ENCODE data around the gene SLC12A8. TPM values are rescaled to one million over a fixed set of nuclear protein-coding genes. Genes with fewer than 3 reads are reported as not detected.

Gene SLC12A8
- total and polyA plus RNA-seq, 5 donors from 2014 or later: not detected

DNA sequence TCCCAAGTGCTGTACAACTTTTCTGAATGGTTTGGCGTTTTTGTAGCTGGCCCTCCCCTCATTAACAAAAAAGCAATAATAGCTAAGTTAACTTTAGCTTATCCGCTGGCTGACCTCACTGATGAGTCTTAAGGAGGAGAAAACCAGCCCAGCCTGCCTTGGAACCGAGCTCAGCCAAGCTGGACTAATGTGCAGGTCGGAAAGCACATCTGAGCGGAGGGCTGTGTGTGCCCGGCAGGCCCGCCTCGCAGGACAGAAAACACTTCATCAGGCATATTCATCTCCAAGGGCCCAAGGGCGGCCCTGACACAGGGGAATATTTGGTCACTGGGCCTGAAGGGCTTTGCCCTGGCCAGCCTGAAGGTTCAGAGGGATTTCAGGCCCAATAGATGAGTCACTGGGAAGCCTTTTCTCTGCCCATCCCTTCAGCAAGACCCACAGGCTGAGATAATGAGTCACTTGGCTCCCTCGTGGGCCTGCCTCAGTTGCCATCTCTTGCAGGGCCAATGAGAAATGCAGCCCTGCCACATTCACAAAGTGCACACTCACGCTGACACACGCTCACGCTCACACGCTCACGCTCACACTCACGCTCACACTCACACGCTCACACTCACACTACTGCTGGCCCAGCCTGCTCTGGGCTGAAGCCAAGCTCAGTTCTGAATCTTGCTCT is 75.1 kb downstream of the SLC12A8 start:
- H3K4me3 ChIP-seq (ENCODE audit: low read depth, low read length): no peak overlapping the region
- H3K4me1 Mint-ChIP-seq: peaks cover under 1 to 36% (median 10%) of the 10 kb centered on the region in 4 donors
- peaks cover 16% of the 10 kb centered on the region for H3K4me1 ChIP-seq (ENCODE audit: control insufficient read depth, insufficient read depth, low read length, poor library complexity, severe bottlenecking)
- H3K36me3 Mint-ChIP-seq: no peaks in the 10 kb centered on the region
- H3K4me3 Mint-ChIP-seq: no peak overlapping the region
- no peaks in the 10 kb centered on the region for H3K27me3 ChIP-seq (ENCODE audit: control insufficient read depth, insufficient read depth, low read length)
- H3K27me3 Mint-ChIP-seq: peaks cover 15% of the 10 kb centered on the region
- no peaks in the 10 kb centered on the region for H3K9me3 Mint-ChIP-seq
- H3K36me3 ChIP-seq (ENCODE audit: control insufficient read depth, insufficient read depth, low read length): no peaks in the 10 kb centered on the region
- DNase-seq (no peak), ATAC-seq (ENCODE audit: low read depth in 2 of 2) (no peak)
- no peak overlapping the region for H3K27ac ChIP-seq (ENCODE audit: insufficient read depth, low read length, poor library complexity, severe bottlenecking)
- H3K9me3 ChIP-seq (ENCODE audit: control insufficient read depth in 2 of 2, low read length in 2 of 2): no peaks in the 10 kb centered on the region
- peak overlapping the region in 2 of 3 donors; percentile 7 to 12 for H3K27ac Mint-ChIP-seq

DNA sequence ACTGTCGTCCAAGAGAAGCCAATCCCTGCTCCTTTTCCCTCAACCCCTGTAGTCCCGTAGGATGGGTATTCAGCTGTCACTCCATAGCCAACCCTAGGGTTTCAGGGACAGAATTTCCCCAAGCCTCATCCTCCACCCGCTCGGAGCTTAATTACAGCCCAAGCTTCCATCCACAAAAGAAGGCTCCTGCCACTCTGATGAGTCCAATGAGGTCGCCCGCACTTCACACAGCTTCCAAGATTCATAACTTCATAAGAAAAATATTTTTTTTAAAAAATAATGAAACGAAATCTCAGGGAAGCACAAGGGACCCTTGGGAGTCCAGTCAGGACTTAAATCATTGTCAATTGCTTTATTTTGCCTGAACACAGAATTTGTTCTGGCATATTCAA is 75.6 kb downstream of the SLC12A8 start:
- Mint-ChIP-seq H3K9me3 (no peaks in the 10 kb centered on the region), H3K27ac (peak overlapping the region in 1 of 3 donors; percentile 6), H3K4me1 (peaks cover 0 to 34% (median 7%) of the 10 kb centered on the region in 4 donors), H3K27me3 (peaks cover 13% of the 10 kb centered on the region), H3K36me3 (no peaks in the 10 kb centered on the region), H3K4me3 (no peak overlapping the region)
- H3K27me3 ChIP-seq (ENCODE audit: control insufficient read depth, insufficient read depth, low read length): no peaks in the 10 kb centered on the region
- no peak for ATAC-seq (ENCODE audit: low read depth in 2 of 2)
- no peak for DNase-seq
- no peaks in the 10 kb centered on the region for H3K36me3 ChIP-seq (ENCODE audit: control insufficient read depth, insufficient read depth, low read length)
- no peak overlapping the region for H3K4me3 ChIP-seq (ENCODE audit: low read depth, low read length)
- no peak overlapping the region for H3K27ac ChIP-seq (ENCODE audit: insufficient read depth, low read length, poor library complexity, severe bottlenecking)
- H3K4me1 ChIP-seq (ENCODE audit: control insufficient read depth, insufficient read depth, low read length, poor library complexity, severe bottlenecking): peaks cover 12% of the 10 kb centered on the region
- no peaks in the 10 kb centered on the region for H3K9me3 ChIP-seq (ENCODE audit: control insufficient read depth in 2 of 2, low read length in 2 of 2)

DNA sequence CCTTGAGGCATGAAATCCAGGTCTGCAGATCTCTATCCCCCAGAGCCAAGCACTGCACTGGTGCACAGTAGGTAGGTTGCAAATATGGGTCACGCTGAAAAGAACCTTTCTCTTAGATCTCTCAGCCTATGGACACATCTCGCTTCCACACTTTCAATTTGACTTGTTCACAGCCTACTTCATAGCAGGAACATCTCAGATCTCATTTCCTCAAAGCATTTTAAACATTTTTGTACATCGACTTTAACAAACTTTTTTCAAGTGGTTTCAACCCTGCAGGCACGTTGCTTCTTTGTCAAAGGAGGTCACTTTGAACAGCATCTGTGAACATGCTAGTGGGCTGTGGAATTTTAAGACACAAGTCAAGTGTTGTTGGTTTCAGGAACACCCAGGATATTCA is 76.0 kb downstream of the SLC12A8 start:
- H3K9me3 ChIP-seq (ENCODE audit: control insufficient read depth in 2 of 2, low read length in 2 of 2): no peaks in the 10 kb centered on the region
- H3K27ac Mint-ChIP-seq: peak overlapping the region in 2 of 3 donors; percentile 4 to 6
- H3K27ac ChIP-seq (ENCODE audit: insufficient read depth, low read length, poor library complexity, severe bottlenecking): no peak overlapping the region
- no peaks in the 10 kb centered on the region for H3K9me3 Mint-ChIP-seq
- H3K4me3 ChIP-seq (ENCODE audit: low read depth, low read length): no peak overlapping the region
- H3K4me1 Mint-ChIP-seq: peaks cover 0 to 33% (median 5%) of the 10 kb centered on the region in 4 donors
- ATAC-seq (ENCODE audit: low read depth in 2 of 2): no peak
- peaks cover 9% of the 10 kb centered on the region for H3K27me3 Mint-ChIP-seq
- H3K27me3 ChIP-seq (ENCODE audit: control insufficient read depth, insufficient read depth, low read length): no peaks in the 10 kb centered on the region
- peaks cover 7% of the 10 kb centered on the region for H3K4me1 ChIP-seq (ENCODE audit: control insufficient read depth, insufficient read depth, low read length, poor library complexity, severe bottlenecking)
- H3K36me3 ChIP-seq (ENCODE audit: control insufficient read depth, insufficient read depth, low read length): no peaks in the 10 kb centered on the region
- H3K4me3 Mint-ChIP-seq: no peak overlapping the region
- DNase-seq: no peak
- no peaks in the 10 kb centered on the region for H3K36me3 Mint-ChIP-seq

DNA sequence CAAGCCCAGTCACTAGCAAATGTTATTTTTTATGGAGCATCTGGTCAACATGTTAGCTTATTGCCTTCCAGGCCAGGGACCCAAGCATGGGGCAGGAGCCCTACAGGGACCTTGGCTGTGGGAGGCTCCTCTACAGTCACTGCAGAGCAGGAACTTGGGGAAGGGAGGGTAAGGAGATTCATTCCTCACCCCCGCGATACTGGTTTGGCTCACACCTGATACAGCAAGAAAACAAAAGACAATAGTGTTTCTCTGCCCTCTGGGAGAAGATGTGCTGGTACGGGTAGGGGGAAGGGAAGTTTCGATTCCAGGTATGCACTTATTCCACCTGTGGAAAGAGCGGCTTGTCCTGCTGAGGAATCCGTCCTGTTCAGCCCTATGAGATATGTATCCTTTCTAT is 77.6 kb downstream of the SLC12A8 start:
- Mint-ChIP-seq H3K9me3 (no peaks in the 10 kb centered on the region), H3K27me3 (peaks cover 9% of the 10 kb centered on the region), H3K36me3 (no peaks in the 10 kb centered on the region), H3K4me3 (no peak overlapping the region), H3K27ac (no peak overlapping the region), H3K4me1 (peaks cover 0 to 21% (median 5%) of the 10 kb centered on the region in 4 donors)
- no peak overlapping the region for H3K27ac ChIP-seq (ENCODE audit: insufficient read depth, low read length, poor library complexity, severe bottlenecking)
- DNase-seq (no peak), ATAC-seq (ENCODE audit: low read depth in 2 of 2) (no peak)
- H3K36me3 ChIP-seq (ENCODE audit: control insufficient read depth, insufficient read depth, low read length): no peaks in the 10 kb centered on the region
- no peaks in the 10 kb centered on the region for H3K4me1 ChIP-seq (ENCODE audit: control insufficient read depth, insufficient read depth, low read length, poor library complexity, severe bottlenecking)
- no peak overlapping the region for H3K4me3 ChIP-seq (ENCODE audit: low read depth, low read length)
- no peaks in the 10 kb centered on the region for H3K27me3 ChIP-seq (ENCODE audit: control insufficient read depth, insufficient read depth, low read length)
- no peaks in the 10 kb centered on the region for H3K9me3 ChIP-seq (ENCODE audit: control insufficient read depth in 2 of 2, low read length in 2 of 2)

DNA sequence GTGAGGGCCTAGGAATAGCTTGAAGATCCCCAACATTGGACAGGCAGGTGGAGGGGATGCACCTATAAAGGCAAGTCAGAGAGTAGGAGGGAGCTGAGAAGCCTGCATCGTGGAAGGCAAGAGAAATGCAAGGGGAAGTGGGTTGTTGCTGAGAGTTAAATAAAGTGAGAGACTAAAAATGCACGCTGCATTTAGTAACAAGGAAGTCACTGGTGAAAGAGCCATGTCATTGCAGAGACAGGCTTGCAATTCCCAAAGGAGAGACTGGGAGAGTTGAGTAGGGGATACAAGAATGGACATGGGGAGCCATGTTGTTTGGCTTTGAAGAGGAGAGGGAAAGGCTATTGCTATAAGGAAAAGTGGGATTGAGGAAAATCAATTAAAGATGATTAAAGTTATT is 79.7 kb downstream of the SLC12A8 start:
- no peak overlapping the region for H3K27ac Mint-ChIP-seq
- H3K27me3 ChIP-seq (ENCODE audit: control insufficient read depth, insufficient read depth, low read length): no peaks in the 10 kb centered on the region
- no peaks in the 10 kb centered on the region for H3K36me3 Mint-ChIP-seq
- H3K9me3 Mint-ChIP-seq: no peaks in the 10 kb centered on the region
- H3K4me3 Mint-ChIP-seq: peak overlapping the region in 1 of 4 donors; percentile 2
- no peak for DNase-seq
- H3K27ac ChIP-seq (ENCODE audit: insufficient read depth, low read length, poor library complexity, severe bottlenecking): no peak overlapping the region
- H3K4me3 ChIP-seq (ENCODE audit: low read depth, low read length): no peak overlapping the region
- peaks cover 0 to 14% (median 5%) of the 10 kb centered on the region in 4 donors for H3K4me1 Mint-ChIP-seq
- H3K36me3 ChIP-seq (ENCODE audit: control insufficient read depth, insufficient read depth, low read length): no peaks in the 10 kb centered on the region
- no peak for ATAC-seq (ENCODE audit: low read depth in 2 of 2)
- no peaks in the 10 kb centered on the region for H3K9me3 ChIP-seq (ENCODE audit: control insufficient read depth in 2 of 2, low read length in 2 of 2)
- H3K27me3 Mint-ChIP-seq: peaks cover 9% of the 10 kb centered on the region
- no peaks in the 10 kb centered on the region for H3K4me1 ChIP-seq (ENCODE audit: control insufficient read depth, insufficient read depth, low read length, poor library complexity, severe bottlenecking)

DNA sequence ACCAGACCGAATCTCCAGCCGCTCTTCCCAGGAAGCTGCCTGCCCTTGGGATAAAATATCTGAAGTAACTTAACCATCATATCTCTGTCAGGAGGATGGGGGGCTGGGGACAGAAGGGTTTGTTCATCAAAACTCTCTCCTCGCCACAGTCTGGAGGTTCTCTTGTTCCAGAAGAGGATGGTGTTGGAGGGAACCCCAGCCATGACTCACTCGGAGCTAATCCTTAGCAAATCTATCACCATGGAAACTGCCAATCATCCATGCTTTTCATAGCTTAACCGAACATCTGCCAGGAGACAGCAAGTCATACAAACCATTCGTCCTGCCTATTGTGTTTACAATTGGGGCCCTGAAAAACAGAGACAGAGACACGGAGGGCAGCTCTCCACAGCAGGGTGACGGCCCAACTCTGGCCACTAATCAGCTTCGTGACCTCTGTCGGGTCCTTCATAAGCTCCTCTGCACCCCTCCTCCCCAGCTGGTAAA is 83.0 kb downstream of the SLC12A8 start:
- no peaks in the 10 kb centered on the region for H3K27me3 ChIP-seq (ENCODE audit: control insufficient read depth, insufficient read depth, low read length)
- ATAC-seq (ENCODE audit: low read depth in 2 of 2): no peak
- Mint-ChIP-seq H3K9me3 (no peaks in the 10 kb centered on the region), H3K4me1 (peaks cover 0 to 8% (median 0%) of the 10 kb centered on the region in 4 donors), H3K27me3 (no peaks in the 10 kb centered on the region), H3K4me3 (no peak overlapping the region), H3K36me3 (no peaks in the 10 kb centered on the region), H3K27ac (no peak overlapping the region)
- H3K27ac ChIP-seq (ENCODE audit: insufficient read depth, low read length, poor library complexity, severe bottlenecking): no peak overlapping the region
- H3K9me3 ChIP-seq (ENCODE audit: control insufficient read depth in 2 of 2, low read length in 2 of 2): no peaks in the 10 kb centered on the region
- DNase-seq: no peak
- no peaks in the 10 kb centered on the region for H3K36me3 ChIP-seq (ENCODE audit: control insufficient read depth, insufficient read depth, low read length)
- no peaks in the 10 kb centered on the region for H3K4me1 ChIP-seq (ENCODE audit: control insufficient read depth, insufficient read depth, low read length, poor library complexity, severe bottlenecking)
- no peak overlapping the region for H3K4me3 ChIP-seq (ENCODE audit: low read depth, low read length)

DNA sequence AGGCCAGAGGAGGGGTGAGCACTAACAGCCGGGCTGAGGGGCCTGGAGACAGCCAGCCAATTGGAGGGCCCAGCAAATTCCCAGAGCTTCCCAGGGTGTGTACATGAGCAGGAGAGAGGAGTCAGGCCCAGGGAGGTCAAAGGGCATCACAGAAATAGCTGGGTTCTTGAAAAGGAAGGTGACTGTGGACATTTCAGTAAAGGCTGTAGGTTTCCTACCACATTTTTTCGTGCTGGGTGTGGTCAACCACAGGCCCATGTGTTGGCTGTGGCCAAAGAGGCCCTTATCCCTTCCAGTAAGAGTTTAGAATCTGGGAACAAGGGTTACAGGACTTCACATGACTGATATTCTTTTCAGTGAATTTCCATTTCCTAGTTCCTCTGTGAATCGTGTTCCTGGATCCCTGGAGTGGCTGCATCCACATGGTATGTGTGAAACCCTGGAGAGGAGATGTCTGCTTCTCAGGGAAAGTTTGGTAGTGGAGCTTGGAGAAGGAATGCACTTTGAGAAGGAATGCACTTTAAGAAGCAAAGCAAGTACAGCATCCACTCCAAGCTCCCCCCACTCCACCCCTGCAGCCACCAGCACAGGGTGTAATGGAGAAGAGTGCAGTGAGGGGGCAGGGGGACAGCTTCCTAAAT is 83.6 kb downstream of the SLC12A8 start:
- no peak overlapping the region for H3K27ac Mint-ChIP-seq
- H3K36me3 Mint-ChIP-seq: no peaks in the 10 kb centered on the region
- Histone ChIP-seq H3K36me3 (ENCODE audit: control insufficient read depth, insufficient read depth, low read length) (no peaks in the 10 kb centered on the region), H3K4me1 (ENCODE audit: control insufficient read depth, insufficient read depth, low read length, poor library complexity, severe bottlenecking) (no peaks in the 10 kb centered on the region), H3K9me3 (ENCODE audit: control insufficient read depth in 2 of 2, low read length in 2 of 2) (no peaks in the 10 kb centered on the region), H3K4me3 (ENCODE audit: low read depth, low read length) (no peak overlapping the region), H3K27me3 (ENCODE audit: control insufficient read depth, insufficient read depth, low read length) (no peaks in the 10 kb centered on the region), H3K27ac (ENCODE audit: insufficient read depth, low read length, poor library complexity, severe bottlenecking) (no peak overlapping the region)
- no peak for DNase-seq
- H3K9me3 Mint-ChIP-seq: no peaks in the 10 kb centered on the region
- no peak for ATAC-seq (ENCODE audit: low read depth in 2 of 2)
- no peak overlapping the region for H3K4me3 Mint-ChIP-seq
- no peaks in the 10 kb centered on the region for H3K27me3 Mint-ChIP-seq
- H3K4me1 Mint-ChIP-seq: peaks cover 0 to 8% (median 0%) of the 10 kb centered on the region in 4 donors

DNA sequence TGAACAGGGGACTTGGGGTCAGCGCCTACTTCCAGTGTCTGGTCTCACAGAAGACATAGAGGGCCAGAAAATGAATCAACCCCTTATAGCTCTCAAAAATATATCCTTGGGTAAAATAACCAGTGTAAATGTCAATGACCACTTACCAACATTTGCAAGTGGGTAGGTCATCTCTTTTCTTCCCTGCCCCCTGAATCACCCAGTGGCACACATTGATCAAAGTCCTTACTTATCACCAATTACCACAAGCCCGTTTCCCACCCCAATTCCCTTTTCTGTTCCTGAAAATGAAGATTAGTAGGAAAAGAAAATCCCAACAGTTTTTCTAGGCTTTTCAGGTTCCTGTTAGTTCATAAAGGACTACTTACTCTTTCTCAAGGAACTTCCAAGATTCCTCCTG is 86.2 kb downstream of the SLC12A8 start:
- Histone ChIP-seq H3K27me3 (ENCODE audit: control insufficient read depth, insufficient read depth, low read length) (no peaks in the 10 kb centered on the region), H3K27ac (ENCODE audit: insufficient read depth, low read length, poor library complexity, severe bottlenecking) (no peak overlapping the region), H3K4me1 (ENCODE audit: control insufficient read depth, insufficient read depth, low read length, poor library complexity, severe bottlenecking) (peaks cover 1% of the 10 kb centered on the region), H3K9me3 (ENCODE audit: control insufficient read depth in 2 of 2, low read length in 2 of 2) (no peaks in the 10 kb centered on the region), H3K4me3 (ENCODE audit: low read depth, low read length) (no peak overlapping the region), H3K36me3 (ENCODE audit: control insufficient read depth, insufficient read depth, low read length) (no peaks in the 10 kb centered on the region)
- H3K4me3 Mint-ChIP-seq: no peak overlapping the region
- no peak for ATAC-seq (ENCODE audit: low read depth in 2 of 2)
- H3K4me1 Mint-ChIP-seq: peaks cover 0 to 6% (median 6%) of the 10 kb centered on the region in 4 donors
- H3K9me3 Mint-ChIP-seq: no peaks in the 10 kb centered on the region
- no peak for DNase-seq
- no peak overlapping the region for H3K27ac Mint-ChIP-seq
- no peaks in the 10 kb centered on the region for H3K36me3 Mint-ChIP-seq
- peaks cover 4% of the 10 kb centered on the region for H3K27me3 Mint-ChIP-seq

Data from CD4-positive, CD25-positive, alpha-beta regulatory T cell (primary cell).